Ishikawa (cell line): ENCODE results near the gene TEDC2.

Source experiments
- CEBPB ChIP-seq: IDR thresholded peaks from 2 replicates; pipeline ENCODE4 v1.6.1; 2012
- CREB1 ChIP-seq: IDR thresholded peaks from 2 replicates; pipeline ENCODE4 v1.6.1; 2012; ENCODE audit warnings: low read depth
- EGR1 ChIP-seq: IDR thresholded peaks from 2 replicates; pipeline ENCODE4 v1.6.1; 2012
- EP300 ChIP-seq: IDR thresholded peaks from 2 replicates; pipeline ENCODE4 v1.6.1; 2012; ENCODE audit warnings: borderline replicate concordance
- FOXM1 ChIP-seq: IDR thresholded peaks from 2 replicates; pipeline ENCODE4 v1.6.1; 2012; ENCODE audit warnings: low read depth, borderline replicate concordance
- NFIC ChIP-seq: IDR thresholded peaks from 2 replicates; pipeline ENCODE4 v1.6.1; 2012
- RAD21 ChIP-seq: IDR thresholded peaks from 2 replicates; pipeline ENCODE4 v1.6.1; 2012; ENCODE audit warnings: low read depth
- TAF1 ChIP-seq: IDR thresholded peaks from 2 replicates; pipeline ENCODE4 v1.6.1; 2012; ENCODE audit warnings: low read depth, mild to moderate bottlenecking
- TCF12 ChIP-seq: IDR thresholded peaks from 2 replicates; pipeline ENCODE4 v1.6.1; 2012; ENCODE audit warnings: low read depth
- TEAD4 ChIP-seq: IDR thresholded peaks from 2 replicates; pipeline ENCODE4 v1.6.1; 2012
- USF1 ChIP-seq: IDR thresholded peaks from 2 replicates; pipeline ENCODE4 v1.6.1; 2012
- YY1 ChIP-seq: IDR thresholded peaks from 2 replicates; pipeline ENCODE4 v1.6.1; 2012; ENCODE audit warnings: low read depth
- ZBTB7A ChIP-seq: IDR thresholded peaks from 2 replicates; pipeline ENCODE4 v1.6.1; 2012; ENCODE audit warnings: low read depth
- TF ChIP-seq, protein P1 (sequence below): IDR thresholded peaks from 2 replicates; pipeline ENCODE4 v1.6.1; 2012; ENCODE audit warnings: low read depth, mild to moderate bottlenecking
- TF ChIP-seq, protein P2 (sequence below): IDR thresholded peaks from 2 replicates; pipeline ENCODE4 v1.6.1; 2012

Gene TEDC2

DNA sequence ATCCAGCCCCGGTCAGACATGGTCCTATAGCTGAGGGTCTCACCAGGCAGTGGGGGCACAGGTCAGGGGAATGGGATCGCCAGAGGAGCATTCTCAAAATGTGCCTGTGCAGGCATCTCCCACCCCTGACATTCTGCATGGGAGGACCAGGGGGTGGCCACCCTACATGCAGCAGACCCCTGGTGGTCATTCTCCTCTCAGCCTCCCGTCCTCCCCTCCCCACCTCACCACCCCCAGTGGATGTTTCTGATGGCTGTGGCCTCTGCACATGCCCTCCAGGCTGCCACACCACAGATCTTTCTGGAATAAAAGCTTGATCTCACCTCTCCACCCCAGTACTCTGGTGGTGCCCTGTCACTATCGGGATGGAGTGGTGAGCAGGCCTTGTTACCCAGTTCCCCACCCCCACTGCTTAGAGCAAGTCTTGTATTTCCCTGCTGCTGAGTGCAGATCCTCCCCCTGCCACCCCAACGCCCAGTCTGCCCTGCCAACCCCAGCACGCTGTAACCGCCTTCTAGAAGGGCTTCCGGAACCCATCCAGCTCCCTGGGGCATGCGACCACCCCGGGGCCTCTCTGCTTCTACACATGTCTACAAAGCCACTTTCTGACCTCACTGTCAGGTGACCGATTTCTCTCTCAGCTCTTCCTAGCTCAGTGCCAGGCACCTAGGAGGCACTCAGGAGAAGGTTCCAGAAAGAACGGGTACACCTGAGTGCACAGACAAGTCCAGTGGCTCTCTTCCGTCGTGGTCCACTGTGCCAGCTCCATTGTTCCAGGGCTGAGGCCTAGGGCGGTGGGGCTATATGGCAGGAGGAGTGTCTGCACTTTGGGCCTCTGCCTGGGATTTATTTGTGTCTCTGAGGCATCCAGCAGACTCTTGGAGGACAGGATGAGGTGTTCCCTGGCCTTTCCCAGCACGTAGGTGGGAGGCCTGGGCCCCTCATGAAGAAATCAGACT, 24.3 kb downstream of the TEDC2 start:
- TF ChIP-seq TEAD4 (no peak), CREB1 (no peak), EP300 (no peak), CEBPB (no peak), FOXM1 (no peak), RAD21 (no peak), NFIC (no peak), TAF1 (no peak), YY1 (no peak), ZBTB7A (no peak)
- TF ChIP-seq, protein P1, sequence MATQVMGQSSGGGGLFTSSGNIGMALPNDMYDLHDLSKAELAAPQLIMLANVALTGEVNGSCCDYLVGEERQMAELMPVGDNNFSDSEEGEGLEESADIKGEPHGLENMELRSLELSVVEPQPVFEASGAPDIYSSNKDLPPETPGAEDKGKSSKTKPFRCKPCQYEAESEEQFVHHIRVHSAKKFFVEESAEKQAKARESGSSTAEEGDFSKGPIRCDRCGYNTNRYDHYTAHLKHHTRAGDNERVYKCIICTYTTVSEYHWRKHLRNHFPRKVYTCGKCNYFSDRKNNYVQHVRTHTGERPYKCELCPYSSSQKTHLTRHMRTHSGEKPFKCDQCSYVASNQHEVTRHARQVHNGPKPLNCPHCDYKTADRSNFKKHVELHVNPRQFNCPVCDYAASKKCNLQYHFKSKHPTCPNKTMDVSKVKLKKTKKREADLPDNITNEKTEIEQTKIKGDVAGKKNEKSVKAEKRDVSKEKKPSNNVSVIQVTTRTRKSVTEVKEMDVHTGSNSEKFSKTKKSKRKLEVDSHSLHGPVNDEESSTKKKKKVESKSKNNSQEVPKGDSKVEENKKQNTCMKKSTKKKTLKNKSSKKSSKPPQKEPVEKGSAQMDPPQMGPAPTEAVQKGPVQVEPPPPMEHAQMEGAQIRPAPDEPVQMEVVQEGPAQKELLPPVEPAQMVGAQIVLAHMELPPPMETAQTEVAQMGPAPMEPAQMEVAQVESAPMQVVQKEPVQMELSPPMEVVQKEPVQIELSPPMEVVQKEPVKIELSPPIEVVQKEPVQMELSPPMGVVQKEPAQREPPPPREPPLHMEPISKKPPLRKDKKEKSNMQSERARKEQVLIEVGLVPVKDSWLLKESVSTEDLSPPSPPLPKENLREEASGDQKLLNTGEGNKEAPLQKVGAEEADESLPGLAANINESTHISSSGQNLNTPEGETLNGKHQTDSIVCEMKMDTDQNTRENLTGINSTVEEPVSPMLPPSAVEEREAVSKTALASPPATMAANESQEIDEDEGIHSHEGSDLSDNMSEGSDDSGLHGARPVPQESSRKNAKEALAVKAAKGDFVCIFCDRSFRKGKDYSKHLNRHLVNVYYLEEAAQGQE, result no peak

DNA sequence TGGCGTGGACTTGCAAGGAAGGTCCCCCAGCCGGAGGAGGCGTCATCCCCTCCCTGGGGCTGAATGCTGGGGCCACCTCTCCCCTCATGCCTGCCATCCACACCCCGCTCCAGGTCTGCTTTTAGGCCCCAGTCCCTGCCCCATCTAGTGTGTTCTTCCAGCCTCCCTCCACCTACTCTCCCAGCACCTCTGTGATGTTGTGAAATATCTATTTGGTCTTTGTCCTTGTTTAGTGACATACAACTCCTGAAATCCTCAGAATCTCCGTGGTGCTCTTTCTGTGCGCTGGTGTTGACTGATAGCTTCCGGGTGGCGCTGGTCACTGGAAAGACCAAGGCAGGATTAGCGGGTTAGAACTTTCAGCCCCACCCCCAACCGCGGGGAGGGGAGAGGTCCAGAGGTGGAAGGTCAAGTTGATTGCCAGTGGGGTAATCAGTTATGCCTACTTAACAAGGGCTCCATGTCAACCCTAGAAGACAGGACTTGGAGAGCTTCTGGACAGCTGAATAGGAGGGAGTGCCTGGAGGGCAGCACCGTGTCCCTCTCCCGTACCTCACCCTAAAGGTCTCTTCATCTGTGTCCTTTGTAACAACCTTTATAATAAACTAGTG, 25.1 kb downstream of the TEDC2 start:
- no peak for TF ChIP-seq USF1
- TF ChIP-seq TAF1, result no peak
- TF ChIP-seq TEAD4, result no peak
- TF ChIP-seq FOXM1, result no peak
- no peak for TF ChIP-seq CREB1
- no peak for TF ChIP-seq YY1
- TF ChIP-seq, protein P1, result no peak

DNA sequence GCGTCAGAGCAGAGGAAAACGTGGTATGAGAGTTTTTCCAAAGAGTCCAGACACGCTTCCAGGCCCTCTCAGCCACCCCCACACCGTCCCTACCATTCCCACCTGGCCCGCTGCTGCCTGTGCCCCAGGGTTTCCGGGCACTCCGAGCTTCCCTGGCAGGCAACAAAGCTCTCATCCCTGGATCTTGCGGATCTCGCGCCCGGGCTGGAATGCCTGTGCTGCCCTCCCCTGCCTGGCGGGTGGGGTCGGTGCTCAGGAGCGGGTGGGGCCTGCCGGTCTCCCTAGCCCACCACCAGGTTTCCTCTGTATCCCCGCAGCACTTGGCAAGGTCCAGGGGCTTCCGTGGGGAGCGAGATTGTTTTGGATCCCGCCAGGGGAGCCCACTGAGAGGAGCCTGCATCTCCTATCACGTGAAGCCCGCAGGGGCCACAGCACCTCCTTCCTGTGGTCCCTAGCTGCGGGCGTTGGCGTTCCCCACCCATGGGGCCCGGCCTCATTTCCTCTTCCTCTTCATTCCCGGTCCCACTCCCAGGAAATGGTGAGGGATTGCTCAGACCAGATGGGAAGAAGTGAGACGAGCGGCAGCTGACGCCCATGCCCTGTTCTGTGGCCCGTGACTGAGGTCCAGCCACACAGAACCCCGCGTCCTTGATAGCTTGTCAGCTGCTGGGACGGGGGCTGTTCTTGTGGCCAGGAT, 26.1 kb downstream of the TEDC2 start:
- TF ChIP-seq CREB1 (no peak), TEAD4 (no peak), YY1 (no peak), NFIC (no peak), FOXM1 (no peak), EP300 (no peak), RAD21 (no peak), CEBPB (no peak), TCF12 (no peak), EGR1 (no peak), USF1 (no peak), TAF1 (no peak), ZBTB7A (no peak)
- TF ChIP-seq, protein P2, sequence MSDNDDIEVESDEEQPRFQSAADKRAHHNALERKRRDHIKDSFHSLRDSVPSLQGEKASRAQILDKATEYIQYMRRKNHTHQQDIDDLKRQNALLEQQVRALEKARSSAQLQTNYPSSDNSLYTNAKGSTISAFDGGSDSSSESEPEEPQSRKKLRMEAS, result no peak
- TF ChIP-seq, protein P1, result no peak
